ENCODE results near the gene EEF2KMT.

DNA sequence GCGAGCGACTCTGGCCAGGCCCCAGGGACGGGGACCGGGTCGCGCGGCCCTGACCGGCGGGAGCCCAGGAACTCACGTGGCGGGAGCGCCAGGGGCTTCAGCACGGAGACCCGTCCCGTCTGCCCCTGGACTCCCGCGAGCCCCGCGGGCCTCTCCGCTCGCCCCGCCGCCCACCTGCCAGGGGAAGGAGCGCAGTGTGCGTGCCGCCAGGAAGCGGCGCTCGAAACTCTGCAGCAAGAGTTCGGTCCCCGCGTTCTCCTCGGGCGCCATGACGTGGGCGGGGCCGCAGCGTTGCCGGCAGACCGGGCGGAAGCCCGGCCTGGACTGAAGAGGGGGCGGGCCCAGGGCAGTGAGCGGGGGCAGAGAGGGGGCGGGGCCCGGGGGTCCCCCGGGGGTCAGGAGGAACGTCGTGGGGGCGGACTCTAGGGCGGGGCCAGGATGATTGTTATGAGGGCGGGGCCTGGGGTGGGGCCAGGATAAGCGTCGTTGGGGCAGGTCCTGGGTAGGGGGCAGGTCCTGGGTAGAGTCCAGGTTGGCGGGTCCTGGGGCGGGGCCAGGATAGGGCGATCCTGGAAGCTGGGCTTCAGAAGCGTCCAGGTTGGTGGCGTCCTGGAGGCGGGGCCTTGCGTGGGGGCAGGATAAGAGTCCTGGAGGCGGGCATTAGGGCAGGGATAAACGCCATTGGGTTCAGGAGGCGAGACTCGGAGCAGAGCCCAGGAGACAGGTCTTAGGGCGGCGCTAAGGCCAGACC, at the start of gene EEF2KMT:
- TF ChIP-seq CTCF (IDR thresholded peaks at IDR 0.05): peak in 1 of 4 donors; percentile 6
- peak; percentile 44 for TF ChIP-seq POLR2A (IDR thresholded peaks at IDR 0.05)
